ENCODE results near the gene ATP8B3. TPM values are rescaled to one million over a fixed set of nuclear protein-coding genes. Genes with fewer than 3 reads are reported as not detected.

Gene ATP8B3
- total and polyA plus RNA-seq, 10 of the 15 experiments (the other 5 are each of a cell fraction or from before 2014, with no cell fraction given), result 0.13 to 1.7 (median 0.52) TPM

DNA sequence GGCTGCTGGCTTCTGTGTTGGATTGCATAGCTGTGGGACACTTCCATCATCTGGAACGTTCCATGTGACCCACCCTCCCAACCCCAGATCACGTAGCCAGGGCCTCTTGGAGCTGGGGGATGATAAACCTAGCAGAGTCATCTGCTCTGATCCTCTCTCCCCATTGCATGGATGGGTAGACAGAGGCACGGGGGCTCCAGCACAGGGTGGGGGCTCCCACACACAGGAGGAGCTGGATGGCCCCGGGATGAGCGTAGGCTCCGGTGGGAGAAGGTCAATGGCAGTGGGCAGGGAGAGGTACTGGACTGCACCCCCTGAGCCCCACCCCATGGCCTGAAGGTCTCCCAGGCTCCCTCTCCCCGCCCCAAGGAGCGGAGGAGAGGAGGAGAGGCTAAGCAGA is 25.4 kb downstream of the ATP8B3 start:
- Histone ChIP-seq H3K9ac (ENCODE audit: control insufficient read depth, insufficient read depth, low read length) (no peak overlapping the region), H3K4me2 (ENCODE audit: control insufficient read depth, insufficient read depth) (no peak overlapping the region), H3K27me3 (replicated peaks in 1 of 2; ENCODE audit: control insufficient read depth in 2 of 2, insufficient read depth in 2 of 2, low read length in 1 of 2) (no peaks in the 10 kb centered on the region; a peak in 1 of 4 replicates), H3K36me3 (ENCODE audit: control insufficient read depth in 2 of 2, insufficient read depth in 2 of 2, low read length in 1 of 2) (no peaks in the 10 kb centered on the region), H2AFZ (ENCODE audit: control insufficient read depth, low read depth, low read length) (no peak overlapping the region), H3K4me3 (no peak overlapping the region), H3K4me1 (ENCODE audit: control insufficient read depth, insufficient read depth, low read length) (no peaks in the 10 kb centered on the region), H3K27ac (ENCODE audit: control insufficient read depth, insufficient read depth) (no peak overlapping the region), H3K79me2 (ENCODE audit: control insufficient read depth, insufficient read depth, low read length) (no peaks in the 10 kb centered on the region), H3K9me3 (replicated peaks; ENCODE audit: control insufficient read depth, insufficient read depth, low read length) (peaks cover 2% of the 10 kb centered on the region; the same call in 1 of the 3 replicates), H4K20me1 (ENCODE audit: control insufficient read depth, insufficient read depth) (no peaks in the 10 kb centered on the region)
- ChIA-PET RAD21 (ENCODE audit: unreplicated experiment) (no interaction called here), POLR2A (no interaction called here), CTCF (interaction anchor here (1.8 kb wide), 1 partner anchor 240 kb away, joined by 4 read pairs; no protein-coding TSS in a partner anchor), SMC1A (ENCODE audit: uncharacterized antibody, unreplicated experiment) (no interaction called here)
- ATAC-seq, result no peak
- intact Hi-C loops (cut with micrococcal nuclease; ENCODE audit: unreplicated experiment) (no loop called here), in situ Hi-C loops (cut with MboI) (no loop called here)
- no TSS peak for BruUV-seq (replicated peaks)
- WGBS (ENCODE audit: insufficient coverage, insufficient replicate concordance, low lambda C conversion rate, missing lambda C conversion rate), result 41% methylated on average over 8 of the region's 8 CpGs
- FAIRE-seq, result no peak
- no peak for DNase-seq (ENCODE audit: low read depth, low spot score)
- TF ChIP-seq, protein P1, sequence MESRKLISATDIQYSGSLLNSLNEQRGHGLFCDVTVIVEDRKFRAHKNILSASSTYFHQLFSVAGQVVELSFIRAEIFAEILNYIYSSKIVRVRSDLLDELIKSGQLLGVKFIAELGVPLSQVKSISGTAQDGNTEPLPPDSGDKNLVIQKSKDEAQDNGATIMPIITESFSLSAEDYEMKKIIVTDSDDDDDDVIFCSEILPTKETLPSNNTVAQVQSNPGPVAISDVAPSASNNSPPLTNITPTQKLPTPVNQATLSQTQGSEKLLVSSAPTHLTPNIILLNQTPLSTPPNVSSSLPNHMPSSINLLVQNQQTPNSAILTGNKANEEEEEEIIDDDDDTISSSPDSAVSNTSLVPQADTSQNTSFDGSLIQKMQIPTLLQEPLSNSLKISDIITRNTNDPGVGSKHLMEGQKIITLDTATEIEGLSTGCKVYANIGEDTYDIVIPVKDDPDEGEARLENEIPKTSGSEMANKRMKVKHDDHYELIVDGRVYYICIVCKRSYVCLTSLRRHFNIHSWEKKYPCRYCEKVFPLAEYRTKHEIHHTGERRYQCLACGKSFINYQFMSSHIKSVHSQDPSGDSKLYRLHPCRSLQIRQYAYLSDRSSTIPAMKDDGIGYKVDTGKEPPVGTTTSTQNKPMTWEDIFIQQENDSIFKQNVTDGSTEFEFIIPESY (IDR thresholded peaks at IDR 0.05), result no peak
- TF ChIP-seq SPI1 (IDR thresholded peaks at IDR 0.05; ENCODE audit: borderline replicate concordance, insufficient read depth, low read depth, low read length), result no peak
- TF ChIP-seq ZNF622 (IDR thresholded peaks at IDR 0.05), result no peak

DNA sequence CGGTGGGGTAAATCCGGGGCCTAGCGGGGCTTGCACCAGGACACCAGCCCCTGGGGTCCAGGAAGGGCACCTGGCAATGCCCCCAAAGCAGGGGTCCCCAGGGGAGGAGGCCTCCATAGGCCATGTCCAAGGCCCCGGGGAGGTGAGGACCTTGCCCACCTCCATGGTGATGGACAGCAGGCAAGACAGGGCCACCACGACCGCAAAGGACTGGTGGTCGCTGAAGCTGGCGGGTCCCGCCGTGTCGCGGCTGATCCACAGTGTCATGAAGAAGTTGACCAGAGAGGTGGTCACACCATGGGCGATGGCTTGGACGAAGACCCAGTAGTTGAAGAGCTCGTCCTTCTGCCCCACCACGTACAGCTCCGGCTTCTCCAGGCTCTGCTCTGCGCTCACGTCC is 26.8 kb downstream of the ATP8B3 start:
- 71% methylated on average over 19 of the region's 19 CpGs for WGBS (ENCODE audit: insufficient coverage, insufficient replicate concordance, low lambda C conversion rate, missing lambda C conversion rate)
- no peaks in the 10 kb centered on the region for H3K36me3 ChIP-seq (ENCODE audit: control insufficient read depth in 2 of 2, insufficient read depth in 2 of 2, low read length in 1 of 2)
- RAD21 ChIA-PET (ENCODE audit: unreplicated experiment), result no interaction called here
- no peaks in the 10 kb centered on the region for H3K4me1 ChIP-seq (ENCODE audit: control insufficient read depth, insufficient read depth, low read length)
- no peak overlapping the region for H3K4me2 ChIP-seq (ENCODE audit: control insufficient read depth, insufficient read depth)
- DNase-seq (ENCODE audit: low read depth, low spot score) (no peak), FAIRE-seq (no peak), ATAC-seq (no peak)
- no peak overlapping the region for H2AFZ ChIP-seq (ENCODE audit: control insufficient read depth, low read depth, low read length)
- SMC1A ChIA-PET (ENCODE audit: uncharacterized antibody, unreplicated experiment), result no interaction called here
- no peaks in the 10 kb centered on the region; the same call in 2 of the 3 replicates for H3K9me3 ChIP-seq (replicated peaks; ENCODE audit: control insufficient read depth, insufficient read depth, low read length)
- H3K4me3 ChIP-seq, result no peak overlapping the region
- no peak overlapping the region for H3K9ac ChIP-seq (ENCODE audit: control insufficient read depth, insufficient read depth, low read length)
- POLR2A ChIA-PET, result interaction anchor here (1.0 kb wide), 1 partner anchor 10 kb away, joined by 8 read pairs; no protein-coding TSS in a partner anchor
- no peaks in the 10 kb centered on the region for H3K79me2 ChIP-seq (ENCODE audit: control insufficient read depth, insufficient read depth, low read length)
- no peak overlapping the region for H3K27ac ChIP-seq (ENCODE audit: control insufficient read depth, insufficient read depth)
- no peaks in the 10 kb centered on the region for H4K20me1 ChIP-seq (ENCODE audit: control insufficient read depth, insufficient read depth)
- BruUV-seq (replicated peaks), result no TSS peak
- intact Hi-C loops (cut with micrococcal nuclease; ENCODE audit: unreplicated experiment) (no loop called here), in situ Hi-C loops (cut with MboI) (no loop called here)
- CTCF ChIA-PET, result interaction anchor here (1.8 kb wide), 1 partner anchor 239 kb away, joined by 4 read pairs; no protein-coding TSS in a partner anchor
- H3K27me3 ChIP-seq (replicated peaks in 1 of 2; ENCODE audit: control insufficient read depth in 2 of 2, insufficient read depth in 2 of 2, low read length in 1 of 2), result no peaks in the 10 kb centered on the region; a peak in 1 of 4 replicates
- TF ChIP-seq RB1 (IDR thresholded peaks at IDR 0.05; ENCODE audit: borderline replicate concordance), result no peak
- TF ChIP-seq ZNF24 (IDR thresholded peaks at IDR 0.05), result no peak
- TF ChIP-seq MEF2A (IDR thresholded peaks at IDR 0.05; ENCODE audit: insufficient read depth, low read depth, low read length), result no peak
- no peak for TF ChIP-seq SIN3A (IDR thresholded peaks at IDR 0.05; ENCODE audit: low read depth, low read length)
- no peak for TF ChIP-seq TBL1XR1 (IDR thresholded peaks at IDR 0.05; ENCODE audit: low read depth, low read length)
- no peak for TF ChIP-seq RFX5 (IDR thresholded peaks at IDR 0.05; ENCODE audit: low read depth, low read length)
- no peak for TF ChIP-seq NFYA (IDR thresholded peaks at IDR 0.05; ENCODE audit: borderline replicate concordance, low read depth, low read length)
- TF ChIP-seq STAT1 (conservative IDR thresholded peaks at IDR 0.05), result no peak
- no peak for TF ChIP-seq CHD2 (IDR thresholded peaks at IDR 0.05; ENCODE audit: borderline replicate concordance, low read depth, low read length)
- TF ChIP-seq, protein P2, sequence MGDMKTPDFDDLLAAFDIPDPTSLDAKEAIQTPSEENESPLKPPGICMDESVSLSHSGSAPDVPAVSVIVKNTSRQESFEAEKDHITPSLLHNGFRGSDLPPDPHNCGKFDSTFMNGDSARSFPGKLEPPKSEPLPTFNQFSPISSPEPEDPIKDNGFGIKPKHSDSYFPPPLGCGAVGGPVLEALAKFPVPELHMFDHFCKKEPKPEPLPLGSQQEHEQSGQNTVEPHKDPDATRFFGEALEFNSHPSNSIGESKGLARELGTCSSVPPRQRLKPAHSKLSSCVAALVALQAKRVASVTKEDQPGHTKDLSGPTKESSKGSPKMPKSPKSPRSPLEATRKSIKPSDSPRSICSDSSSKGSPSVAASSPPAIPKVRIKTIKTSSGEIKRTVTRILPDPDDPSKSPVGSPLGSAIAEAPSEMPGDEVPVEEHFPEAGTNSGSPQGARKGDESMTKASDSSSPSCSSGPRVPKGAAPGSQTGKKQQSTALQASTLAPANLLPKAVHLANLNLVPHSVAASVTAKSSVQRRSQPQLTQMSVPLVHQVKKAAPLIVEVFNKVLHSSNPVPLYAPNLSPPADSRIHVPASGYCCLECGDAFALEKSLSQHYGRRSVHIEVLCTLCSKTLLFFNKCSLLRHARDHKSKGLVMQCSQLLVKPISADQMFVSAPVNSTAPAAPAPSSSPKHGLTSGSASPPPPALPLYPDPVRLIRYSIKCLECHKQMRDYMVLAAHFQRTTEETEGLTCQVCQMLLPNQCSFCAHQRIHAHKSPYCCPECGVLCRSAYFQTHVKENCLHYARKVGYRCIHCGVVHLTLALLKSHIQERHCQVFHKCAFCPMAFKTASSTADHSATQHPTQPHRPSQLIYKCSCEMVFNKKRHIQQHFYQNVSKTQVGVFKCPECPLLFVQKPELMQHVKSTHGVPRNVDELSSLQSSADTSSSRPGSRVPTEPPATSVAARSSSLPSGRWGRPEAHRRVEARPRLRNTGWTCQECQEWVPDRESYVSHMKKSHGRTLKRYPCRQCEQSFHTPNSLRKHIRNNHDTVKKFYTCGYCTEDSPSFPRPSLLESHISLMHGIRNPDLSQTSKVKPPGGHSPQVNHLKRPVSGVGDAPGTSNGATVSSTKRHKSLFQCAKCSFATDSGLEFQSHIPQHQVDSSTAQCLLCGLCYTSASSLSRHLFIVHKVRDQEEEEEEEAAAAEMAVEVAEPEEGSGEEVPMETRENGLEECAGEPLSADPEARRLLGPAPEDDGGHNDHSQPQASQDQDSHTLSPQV (IDR thresholded peaks at IDR 0.05), result no peak

All from GM12878 (cell line).